Mucosa of stomach (tissue), 1 donor: ENCODE results near the gene YPEL1.
"Not testable (repeated sequence)": the region's sequence is repeated elsewhere in the genome, so short reads cannot be mapped to it uniquely, and the experiment has no call there.

ENCODE experiments used
- H3K27me3 ChIP-seq: one replicate; pipeline ENCODE4 v1.7.0; 2013; ENCODE audit warnings: mild to moderate bottlenecking, low read length; ENCODE audit not compliant: control insufficient read depth, insufficient read depth
- H3K36me3 ChIP-seq: one replicate; pipeline ENCODE4 v1.7.0; 2013; ENCODE audit warnings: low read length; ENCODE audit not compliant: control insufficient read depth, insufficient read depth
- H3K4me1 ChIP-seq: one replicate; pipeline ENCODE4 v1.7.0; 2013; ENCODE audit warnings: mild to moderate bottlenecking, low read length; ENCODE audit not compliant: control insufficient read depth, insufficient read depth
- H3K4me3 ChIP-seq: one replicate; pipeline ENCODE4 v1.7.0; 2013; ENCODE audit warnings: low read length
- H3K9ac ChIP-seq: one replicate; pipeline ENCODE4 v1.7.0; 2013; ENCODE audit warnings: mild to moderate bottlenecking, low read length, moderate library complexity
- H3K9me3 ChIP-seq: one replicate; pipeline ENCODE4 v1.7.0; 2013; ENCODE audit warnings: mild to moderate bottlenecking, low read length, moderate library complexity; ENCODE audit not compliant: control insufficient read depth
- donor health status: Pancreatic carcinoma.

The YPEL1 gene

DNA sequence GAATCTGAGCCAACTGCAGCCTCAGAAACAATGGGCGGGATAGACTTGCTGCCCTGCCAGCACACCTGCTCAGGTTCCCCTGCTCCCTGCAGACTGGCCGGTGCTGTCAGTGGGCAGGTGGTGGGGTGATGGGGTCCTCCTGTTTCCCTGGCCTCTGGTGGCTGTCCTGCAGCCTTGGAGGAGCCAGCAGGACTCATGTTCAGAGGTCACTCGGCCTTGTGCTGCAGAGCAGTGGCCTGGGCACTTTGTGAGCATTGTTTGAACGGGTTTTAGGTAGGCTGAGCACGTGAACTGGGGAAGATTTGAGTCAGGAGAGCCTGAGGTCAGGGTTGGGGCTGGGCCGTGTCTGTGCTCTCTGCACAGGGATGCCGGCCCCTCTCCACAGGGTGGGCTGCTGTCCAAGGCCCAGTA is 52.2 kb downstream of the YPEL1 start:
- Histone ChIP-seq H3K27me3 (no peaks in the 10 kb centered on the region), H3K9me3 (no peaks in the 10 kb centered on the region), H3K36me3 (peaks cover 15% of the 10 kb centered on the region), H3K4me3 (no peak overlapping the region), H3K4me1 (no peaks in the 10 kb centered on the region), H3K9ac (no peak overlapping the region)

DNA sequence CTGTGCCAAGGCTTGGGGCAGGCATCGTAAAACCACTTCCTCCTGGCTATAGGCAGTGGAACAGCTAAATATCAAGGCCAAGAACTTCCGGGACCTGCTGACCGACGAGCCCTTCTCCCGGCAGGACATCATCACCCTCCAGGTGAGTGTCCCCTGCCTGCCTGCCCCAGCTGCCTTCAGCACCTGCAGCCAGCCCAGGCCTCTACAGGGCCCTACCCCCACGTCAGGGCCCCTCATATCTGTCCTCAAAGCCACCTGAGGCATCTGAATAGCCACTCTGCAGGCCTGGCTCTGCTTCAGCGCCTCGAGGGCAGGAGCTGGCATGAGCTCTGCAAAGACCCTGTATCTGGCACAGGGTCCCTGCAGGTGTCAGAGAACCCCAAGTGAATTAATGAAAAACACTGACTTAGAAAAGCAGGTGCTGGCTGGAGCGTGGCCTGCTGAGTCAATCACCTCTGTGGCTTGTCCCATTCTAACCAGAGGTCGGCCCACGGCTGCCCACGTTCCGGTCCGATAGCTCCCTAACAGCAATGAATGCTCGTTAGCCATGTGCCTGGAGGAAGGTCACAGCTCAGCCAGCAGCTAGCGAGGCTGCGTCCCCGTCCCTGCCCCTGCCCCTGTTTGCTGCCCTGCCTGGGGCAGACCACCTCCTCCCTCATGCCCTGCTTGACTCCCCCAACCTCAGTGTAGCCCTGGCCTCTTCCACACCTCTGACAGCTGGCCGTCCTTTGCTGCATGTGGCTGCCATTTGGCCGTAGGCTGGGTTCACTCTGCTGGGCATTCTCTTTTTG is 53.0 kb downstream of the YPEL1 start:
- Histone ChIP-seq H3K27me3 (no peaks in the 10 kb centered on the region), H3K36me3 (peaks cover 15% of the 10 kb centered on the region), H3K4me3 (no peak overlapping the region)

DNA sequence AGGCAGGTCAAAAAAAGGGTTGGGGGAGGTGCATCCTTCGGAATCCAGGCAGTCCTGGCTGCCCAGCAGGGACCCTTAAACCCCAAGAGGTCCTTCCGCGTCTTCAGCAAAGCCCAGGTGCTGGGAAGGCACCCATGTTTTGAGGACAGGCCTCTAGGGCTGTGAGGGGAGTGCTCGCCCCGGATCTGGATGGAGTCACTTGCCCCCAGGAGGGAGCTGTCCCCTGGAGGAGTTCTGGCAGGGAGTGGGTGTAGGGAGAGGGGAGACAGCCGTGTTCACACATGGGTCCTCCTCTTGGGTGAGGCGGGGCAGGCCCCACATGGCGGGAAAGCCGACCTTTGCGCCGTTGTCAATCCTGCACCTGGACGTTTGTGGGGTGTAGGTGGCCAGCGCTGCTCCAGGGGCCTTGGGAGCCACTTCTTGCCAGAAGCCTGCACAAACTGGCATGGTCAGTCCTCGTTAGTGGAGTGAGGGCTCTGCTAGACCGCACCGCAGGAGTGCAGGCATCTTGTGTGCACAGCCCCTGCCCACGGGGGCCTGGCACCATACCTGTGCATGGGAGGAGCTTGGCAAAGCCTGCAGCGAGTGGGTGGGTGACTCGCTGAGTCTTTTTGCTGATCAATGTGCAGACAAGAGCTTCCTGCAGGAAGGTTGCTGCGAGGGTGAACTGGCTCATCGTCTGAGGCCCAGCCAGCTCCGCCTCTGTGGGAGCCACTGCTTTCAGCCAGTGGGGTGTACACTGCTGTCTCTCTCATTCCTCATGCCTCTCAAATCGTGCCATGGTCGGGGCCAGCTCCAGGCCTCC is 53.8 kb downstream of the YPEL1 start:
- Histone ChIP-seq H3K9ac (no peak overlapping the region), H3K4me3 (no peak overlapping the region), H3K4me1 (no peaks in the 10 kb centered on the region), H3K9me3 (no peaks in the 10 kb centered on the region), H3K27me3 (no peaks in the 10 kb centered on the region), H3K36me3 (peaks cover 15% of the 10 kb centered on the region)

More for the DNA sequence above, 53.0 kb downstream of the YPEL1 start:
- H3K9ac ChIP-seq: no peak overlapping the region
- no peaks in the 10 kb centered on the region for H3K9me3 ChIP-seq
- H3K4me1 ChIP-seq: no peaks in the 10 kb centered on the region

- H3K9me3 ChIP-seq: no peaks in the 10 kb centered on the region
- H3K4me3 ChIP-seq: no peak overlapping the region
- peaks cover 15% of the 10 kb centered on the region for H3K36me3 ChIP-seq
- no peaks in the 10 kb centered on the region for H3K27me3 ChIP-seq
- no peaks in the 10 kb centered on the region for H3K4me1 ChIP-seq
- no peak overlapping the region for H3K9ac ChIP-seq
Measured at GRCh38 chr22:21680830-21681565, 54.6 kb downstream of the YPEL1 start.

DNA sequence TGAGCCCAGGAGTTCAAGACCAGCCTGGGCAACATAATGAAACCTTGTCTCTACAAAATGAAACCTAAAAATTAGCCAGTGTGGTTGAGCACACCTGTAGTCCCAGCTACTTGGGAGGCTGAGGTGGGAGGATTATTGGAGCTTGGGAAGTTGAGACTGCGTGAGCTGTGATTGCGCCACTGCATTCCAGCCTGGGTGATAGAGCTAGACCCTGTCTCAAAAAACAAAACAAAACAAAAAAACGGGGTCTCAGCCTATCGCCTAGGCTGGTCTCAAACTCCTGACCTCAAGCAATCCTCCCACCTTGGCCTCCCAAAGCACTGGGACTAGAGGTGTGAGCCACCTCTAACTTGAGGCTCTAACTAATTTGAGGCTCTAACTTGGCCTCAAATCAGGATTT is 56.2 kb downstream of the YPEL1 start:
- Histone ChIP-seq H3K4me3 (no peak overlapping the region), H3K9me3 (no peaks in the 10 kb centered on the region), H3K4me1 (no peaks in the 10 kb centered on the region), H3K36me3 (peaks cover 15% of the 10 kb centered on the region), H3K27me3 (no peaks in the 10 kb centered on the region), H3K9ac (no peak overlapping the region)

DNA sequence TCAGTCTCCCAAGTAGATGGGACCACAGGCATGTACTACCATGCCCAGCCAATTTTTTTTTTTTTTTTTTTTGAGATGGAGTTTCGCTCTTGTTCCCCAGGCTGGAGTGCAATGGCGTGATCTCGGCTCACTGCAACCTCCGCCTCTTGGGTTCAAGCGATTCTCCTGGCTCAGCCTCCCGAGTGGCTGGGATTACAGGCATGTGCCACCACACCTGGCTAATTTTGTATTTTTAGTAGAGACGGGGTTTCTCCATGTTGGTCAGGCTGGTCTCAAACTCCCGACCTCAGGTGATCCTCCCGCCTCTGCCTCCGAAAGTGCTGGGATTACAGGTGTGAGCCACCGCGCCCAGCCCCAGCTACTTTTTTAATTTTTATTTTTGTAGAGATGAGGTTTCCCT is 56.8 kb downstream of the YPEL1 start:
- H3K36me3 ChIP-seq: peaks cover 15% of the 10 kb centered on the region
- not testable (repeated sequence) for H3K4me3 ChIP-seq, H3K27me3 ChIP-seq, H3K9me3 ChIP-seq, H3K4me1 ChIP-seq, H3K9ac ChIP-seq

DNA sequence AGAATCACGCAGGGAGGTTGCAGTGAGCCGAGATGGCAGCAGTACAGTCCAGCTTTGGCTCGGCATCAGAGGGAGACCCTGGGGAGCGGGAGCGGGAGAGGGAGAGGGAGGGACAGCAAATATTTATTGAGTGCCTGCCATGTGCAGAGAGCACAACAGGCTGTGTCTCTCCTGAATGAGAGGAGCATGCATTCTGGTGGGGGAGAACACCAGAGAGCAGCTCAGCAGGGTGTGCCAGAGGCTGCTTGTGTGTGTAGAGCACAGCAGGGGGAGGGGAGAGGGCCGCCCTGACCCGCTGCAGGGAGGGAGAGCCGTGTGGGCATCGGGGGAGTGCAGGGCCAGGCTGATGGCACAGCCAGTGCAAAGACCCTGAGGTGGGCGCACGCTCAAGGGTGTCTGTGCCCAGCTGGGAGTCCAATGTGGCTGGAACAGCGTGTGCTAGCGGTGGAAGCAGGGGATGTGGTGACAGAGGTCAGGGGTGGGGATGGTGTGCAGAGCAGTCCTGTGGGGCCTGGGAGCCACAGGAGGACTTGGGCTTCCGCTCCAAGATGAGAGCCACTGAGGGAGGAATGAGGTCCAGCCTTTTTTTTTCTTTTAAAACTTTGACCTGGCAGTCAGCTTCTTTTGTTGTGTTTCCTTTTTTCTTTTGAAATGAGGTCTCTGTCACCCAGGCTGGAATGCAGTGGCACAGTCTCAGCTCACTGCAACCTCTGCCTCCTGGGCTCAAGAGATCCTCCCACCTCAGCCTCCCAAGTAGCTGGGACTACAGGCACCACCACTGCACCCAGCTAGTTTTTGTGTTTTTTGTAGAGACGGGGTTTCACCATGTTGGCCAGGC is 57.8 kb downstream of the YPEL1 start:
- H3K9ac ChIP-seq: no peak overlapping the region
- peaks cover 14% of the 10 kb centered on the region for H3K36me3 ChIP-seq
- H3K27me3 ChIP-seq: no peaks in the 10 kb centered on the region
- no peak overlapping the region for H3K4me3 ChIP-seq
- H3K4me1 ChIP-seq: no peaks in the 10 kb centered on the region
- H3K9me3 ChIP-seq: no peaks in the 10 kb centered on the region

DNA sequence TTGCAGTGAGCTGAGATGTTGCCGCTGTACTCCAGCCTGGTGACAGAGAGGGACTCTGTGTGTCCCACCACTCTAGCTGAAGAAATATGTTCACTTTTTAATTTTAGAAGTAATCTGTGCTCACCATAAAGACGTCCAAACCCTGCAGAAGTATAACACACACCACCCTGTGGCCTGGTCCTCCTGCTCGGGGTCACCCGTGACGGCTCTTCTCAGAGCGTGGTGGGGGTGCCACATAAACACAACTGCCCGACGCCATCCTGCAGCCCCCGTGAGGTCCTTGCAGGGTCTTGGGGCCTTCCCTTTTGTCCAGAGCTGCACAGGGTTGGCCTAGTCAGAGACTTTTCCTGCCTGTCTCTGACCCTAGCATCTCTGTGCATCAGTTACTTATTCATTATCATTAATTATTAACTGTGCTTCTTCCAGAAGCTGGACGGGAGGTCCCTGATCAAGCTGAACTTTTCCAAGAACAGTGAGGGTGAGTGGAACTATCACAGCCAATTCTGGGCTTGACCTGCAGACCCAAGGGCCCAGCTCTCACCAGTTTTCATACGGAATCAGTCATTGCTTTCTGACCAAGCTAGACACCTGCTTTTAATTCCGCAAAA is 60.9 kb downstream of the YPEL1 start:
- no peaks in the 10 kb centered on the region for H3K9me3 ChIP-seq
- H3K27me3 ChIP-seq: no peaks in the 10 kb centered on the region
- H3K9ac ChIP-seq: no peak overlapping the region
- H3K4me3 ChIP-seq: no peak overlapping the region
- no peaks in the 10 kb centered on the region for H3K4me1 ChIP-seq
- peaks cover 5% of the 10 kb centered on the region for H3K36me3 ChIP-seq

- no peaks in the 10 kb centered on the region for H3K9me3 ChIP-seq
- H3K4me3 ChIP-seq: no peak overlapping the region
- H3K36me3 ChIP-seq: peaks cover 5% of the 10 kb centered on the region
- H3K4me1 ChIP-seq: no peaks in the 10 kb centered on the region
- no peak overlapping the region for H3K9ac ChIP-seq
- H3K27me3 ChIP-seq: no peaks in the 10 kb centered on the region
Measured at GRCh38 chr22:21673534-21674321, 61.9 kb downstream of the YPEL1 start.

DNA sequence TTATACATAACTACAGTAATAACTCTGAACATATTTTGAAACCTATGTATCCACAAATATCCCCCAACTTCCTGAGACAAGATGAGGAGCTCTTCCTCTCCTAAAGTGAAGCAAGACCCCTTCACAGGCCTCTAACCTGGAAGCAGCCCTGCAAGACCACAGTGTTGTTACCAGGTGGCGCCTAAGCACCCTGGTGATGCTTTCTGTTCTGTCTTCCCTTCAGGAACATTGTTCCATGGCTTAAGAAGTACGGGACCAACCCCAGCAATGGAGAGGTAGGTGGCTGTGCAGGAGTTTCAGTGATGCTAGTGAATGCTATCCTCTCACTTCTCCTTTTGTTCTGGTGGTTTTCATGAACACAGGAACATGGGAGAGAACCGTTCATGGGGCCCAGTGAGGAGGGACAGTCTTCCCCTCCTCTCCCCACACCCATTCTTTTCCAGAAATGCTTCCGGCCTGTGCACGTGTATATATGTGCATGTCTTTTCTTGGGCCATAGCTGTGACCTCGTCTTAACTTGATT is 63.4 kb downstream of the YPEL1 start:
- Histone ChIP-seq H3K9ac (no peak overlapping the region), H3K4me1 (no peaks in the 10 kb centered on the region), H3K36me3 (peaks cover 5% of the 10 kb centered on the region), H3K27me3 (no peaks in the 10 kb centered on the region), H3K4me3 (no peak overlapping the region), H3K9me3 (no peaks in the 10 kb centered on the region)
